ENCODE data around the gene SRSF8. TPM values are rescaled to one million over a fixed set of nuclear protein-coding genes. Genes with fewer than 3 reads are reported as not detected.

SRSF8 gene
- total RNA-seq, 1 donor from 2014 or later: 57.6 TPM

- DNase-seq (ENCODE audit: extremely low spot score, unreplicated experiment): no peak
- Mint-ChIP-seq H3K4me1 (ENCODE audit: unreplicated experiment) (peaks cover 24% of the 10 kb centered on the region), H3K36me3 (ENCODE audit: unreplicated experiment) (peaks cover 17% of the 10 kb centered on the region), H3K27me3 (ENCODE audit: unreplicated experiment) (peaks cover 3% of the 10 kb centered on the region), H3K9me3 (ENCODE audit: unreplicated experiment) (no peaks in the 10 kb centered on the region), H3K27ac (ENCODE audit: unreplicated experiment) (peak overlapping the region; percentile 95), H3K4me3 (ENCODE audit: unreplicated experiment) (peak overlapping the region; percentile 92)
- no peak for TF ChIP-seq CTCF (IDR thresholded peaks at IDR 0.05)
Measured at GRCh38 chr11:95067841-95068219, 1.1 kb downstream of the SRSF8 start.

GRCh38 chr11:95068549-95068948 is 1.8 kb downstream of the SRSF8 start:
- peak overlapping the region; percentile 92 for H3K4me3 Mint-ChIP-seq (ENCODE audit: unreplicated experiment)
- TF ChIP-seq CTCF (IDR thresholded peaks at IDR 0.05): no peak
- no peak for DNase-seq (ENCODE audit: extremely low spot score, unreplicated experiment)
- no peaks in the 10 kb centered on the region for H3K27me3 Mint-ChIP-seq (ENCODE audit: unreplicated experiment)
- peaks cover 17% of the 10 kb centered on the region for H3K36me3 Mint-ChIP-seq (ENCODE audit: unreplicated experiment)
- peaks cover 26% of the 10 kb centered on the region for H3K4me1 Mint-ChIP-seq (ENCODE audit: unreplicated experiment)
- H3K9me3 Mint-ChIP-seq (ENCODE audit: unreplicated experiment): no peaks in the 10 kb centered on the region
- H3K27ac Mint-ChIP-seq (ENCODE audit: unreplicated experiment): peak overlapping the region; percentile 95

- Mint-ChIP-seq H3K4me3 (ENCODE audit: unreplicated experiment) (no peak overlapping the region), H3K4me1 (ENCODE audit: unreplicated experiment) (peaks cover 45% of the 10 kb centered on the region), H3K36me3 (ENCODE audit: unreplicated experiment) (peaks cover 17% of the 10 kb centered on the region), H3K9me3 (ENCODE audit: unreplicated experiment) (no peaks in the 10 kb centered on the region), H3K27ac (ENCODE audit: unreplicated experiment) (no peak overlapping the region), H3K27me3 (ENCODE audit: unreplicated experiment) (no peaks in the 10 kb centered on the region)
- TF ChIP-seq CTCF (IDR thresholded peaks at IDR 0.05): no peak
- DNase-seq (ENCODE audit: extremely low spot score, unreplicated experiment): no peak
Measured at GRCh38 chr11:95070471-95070870, 3.8 kb downstream of the SRSF8 start.

- Mint-ChIP-seq H3K4me3 (ENCODE audit: unreplicated experiment) (no peak overlapping the region), H3K4me1 (ENCODE audit: unreplicated experiment) (peaks cover 62% of the 10 kb centered on the region), H3K27ac (ENCODE audit: unreplicated experiment) (no peak overlapping the region), H3K36me3 (ENCODE audit: unreplicated experiment) (peaks cover 17% of the 10 kb centered on the region), H3K27me3 (ENCODE audit: unreplicated experiment) (no peaks in the 10 kb centered on the region), H3K9me3 (ENCODE audit: unreplicated experiment) (no peaks in the 10 kb centered on the region)
- TF ChIP-seq CTCF (IDR thresholded peaks at IDR 0.05): no peak
- DNase-seq (ENCODE audit: extremely low spot score, unreplicated experiment): no peak
Measured at GRCh38 chr11:95072948-95073347, 6.2 kb downstream of the SRSF8 start.

GRCh38 chr11:95074792-95075563 is 8.3 kb downstream of the SRSF8 start:
- DNase-seq (ENCODE audit: extremely low spot score, unreplicated experiment): no peak
- Mint-ChIP-seq H3K27ac (ENCODE audit: unreplicated experiment) (peak overlapping the region; percentile 91), H3K9me3 (ENCODE audit: unreplicated experiment) (no peaks in the 10 kb centered on the region), H3K36me3 (ENCODE audit: unreplicated experiment) (peaks cover 11% of the 10 kb centered on the region), H3K4me1 (ENCODE audit: unreplicated experiment) (peaks cover 72% of the 10 kb centered on the region), H3K4me3 (ENCODE audit: unreplicated experiment) (no peak overlapping the region), H3K27me3 (ENCODE audit: unreplicated experiment) (no peaks in the 10 kb centered on the region)
- TF ChIP-seq CTCF (IDR thresholded peaks at IDR 0.05): no peak

Measured in osteocyte (in vitro differentiated cells).